Stimulated activated CD4-positive, alpha-beta T cell treated with anti-CD3 and anti-CD28 coated beads, Interleukin-15, amount 100 ng/mL, for 1 hour (primary cell): ENCODE results near the gene NOXO1.
A peak's percentile ranks its signal among the peaks of the same experiment; 100 is the strongest.

ENCODE experiments used
- DNase-seq, 2 donors: peaks; one replicate each; pipeline ENCODE4 v3.0.0-alpha.2; 2020; ENCODE audit warnings: low read depth in 1 of 2, low spot score in 1 of 2

The NOXO1 gene

DNA sequence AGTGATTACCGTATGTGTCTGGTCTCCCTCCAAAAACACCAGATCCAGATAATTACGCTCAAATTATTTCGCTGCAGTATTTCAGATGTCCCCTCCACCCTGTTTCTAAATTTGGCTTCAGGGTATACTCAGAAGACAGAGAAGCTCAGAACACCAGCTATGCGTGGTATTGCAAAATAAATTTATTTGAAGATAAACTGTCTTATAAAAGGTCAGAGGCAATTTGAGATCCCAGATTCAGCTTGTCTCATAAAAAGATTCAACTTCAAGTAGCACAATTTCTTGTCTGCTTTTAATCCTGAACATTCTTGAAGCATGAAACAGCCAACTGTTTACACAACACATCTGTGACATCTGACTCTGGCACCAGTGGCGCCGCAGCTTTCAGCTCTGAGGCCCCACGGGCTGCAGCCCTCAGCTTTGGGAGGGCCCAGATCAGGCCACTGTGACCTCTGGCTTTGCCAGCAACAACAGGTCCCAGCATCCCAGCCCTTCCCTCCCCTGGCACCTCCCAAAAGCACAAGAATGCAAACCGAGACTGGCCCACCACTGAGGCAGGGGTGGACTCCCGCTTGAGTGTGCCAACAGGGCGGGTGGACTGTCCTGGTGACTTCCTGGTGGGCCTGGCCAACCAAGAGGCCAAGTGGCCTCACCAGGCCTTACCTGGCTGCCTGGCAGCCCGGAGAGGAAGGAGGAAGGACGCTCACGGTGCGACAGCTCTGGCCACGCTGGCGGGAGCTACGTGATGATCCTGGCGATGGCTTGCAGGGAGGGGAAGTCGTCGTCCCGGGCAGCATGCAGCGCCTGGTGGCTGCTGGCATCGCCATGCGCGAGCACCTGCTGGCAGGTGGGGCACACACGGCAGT lies 16.5 kb upstream of the NOXO1 start:
- DNase-seq, result no peak

DNA sequence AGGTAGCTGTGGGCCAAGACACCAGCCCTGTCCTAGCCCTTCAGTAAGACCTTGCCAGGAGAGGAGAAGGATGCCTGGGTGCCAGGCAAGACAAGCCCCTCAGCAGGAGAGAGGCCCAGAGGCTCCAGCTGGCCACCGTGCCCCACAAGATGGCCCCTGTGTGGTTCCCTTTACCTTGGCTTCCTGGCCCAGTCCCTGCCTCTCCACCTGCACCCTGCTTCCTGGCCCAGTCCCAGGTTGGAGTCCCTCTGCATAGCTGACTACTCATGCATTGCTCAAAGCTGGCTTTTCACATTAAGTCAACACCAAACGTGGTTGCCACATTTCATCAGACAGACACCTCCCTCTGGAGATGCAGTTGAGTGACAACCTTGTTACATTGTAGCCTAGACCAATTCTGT lies 12.5 kb upstream of the NOXO1 start:
- no peak for DNase-seq

DNA sequence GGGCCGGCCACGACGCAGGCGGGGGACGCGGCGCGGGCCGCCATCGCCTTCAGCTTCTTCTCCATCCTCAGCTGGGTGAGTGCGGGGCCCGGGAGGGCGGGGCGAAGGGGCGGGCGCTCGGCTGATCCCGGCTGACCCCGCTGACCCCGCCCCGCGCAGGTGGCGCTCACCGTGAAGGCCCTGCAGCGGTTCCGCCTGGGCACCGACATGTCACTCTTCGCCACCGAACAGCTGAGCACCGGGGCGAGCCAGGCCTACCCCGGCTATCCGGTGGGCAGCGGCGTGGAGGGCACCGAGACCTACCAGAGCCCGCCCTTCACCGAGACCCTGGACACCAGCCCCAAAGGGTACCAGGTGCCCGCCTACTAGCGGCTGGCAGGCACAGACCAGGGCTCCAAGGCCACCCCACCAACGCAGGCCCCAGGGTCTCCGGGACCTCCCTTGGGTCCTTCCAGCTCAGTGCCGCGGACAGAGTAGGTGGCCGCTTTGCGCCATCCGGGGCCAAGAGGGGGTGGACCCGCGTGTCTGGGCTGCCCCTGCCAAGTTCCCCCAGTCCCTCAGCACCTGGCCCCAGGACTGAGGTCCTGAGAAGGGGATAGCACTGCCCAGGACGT lies 11.5 kb upstream of the NOXO1 start:
- DNase-seq, result no peak

DNA sequence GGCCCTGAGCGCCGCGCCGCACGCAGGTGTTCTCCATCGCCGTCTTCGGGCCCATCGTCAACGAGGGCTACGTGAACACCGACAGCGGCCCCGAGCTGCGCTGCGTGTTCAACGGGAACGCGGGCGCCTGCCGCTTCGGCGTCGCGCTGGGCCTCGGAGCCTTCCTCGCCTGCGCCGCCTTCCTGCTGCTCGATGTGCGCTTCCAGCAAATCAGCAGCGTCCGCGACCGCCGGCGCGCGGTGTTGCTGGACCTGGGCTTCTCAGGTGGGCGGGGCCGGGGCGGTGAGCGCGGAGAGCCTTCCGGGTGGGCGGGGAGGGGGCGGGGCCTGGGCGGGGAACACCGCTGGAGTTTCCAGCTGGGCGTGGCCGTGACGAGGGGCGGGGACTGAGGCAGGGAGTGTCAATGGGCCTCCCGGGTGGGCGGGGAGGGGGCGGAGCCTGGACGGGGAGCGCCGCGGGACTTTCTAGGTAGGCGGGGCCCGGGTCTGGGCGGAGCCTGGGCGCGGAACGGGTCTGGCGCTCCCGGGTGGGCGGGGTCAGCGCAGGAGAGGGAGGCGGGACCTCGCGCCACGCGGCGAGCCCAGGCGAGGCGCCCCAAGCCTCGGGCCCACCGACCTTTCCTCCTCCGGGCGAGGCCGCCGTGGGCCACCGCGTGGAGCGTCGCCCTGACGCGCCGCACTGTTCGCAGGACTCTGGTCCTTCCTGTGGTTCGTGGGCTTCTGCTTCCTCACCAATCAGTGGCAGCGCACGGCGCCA lies 10.9 kb upstream of the NOXO1 start:
- DNase-seq, result peak; percentile 97 to 99

DNA sequence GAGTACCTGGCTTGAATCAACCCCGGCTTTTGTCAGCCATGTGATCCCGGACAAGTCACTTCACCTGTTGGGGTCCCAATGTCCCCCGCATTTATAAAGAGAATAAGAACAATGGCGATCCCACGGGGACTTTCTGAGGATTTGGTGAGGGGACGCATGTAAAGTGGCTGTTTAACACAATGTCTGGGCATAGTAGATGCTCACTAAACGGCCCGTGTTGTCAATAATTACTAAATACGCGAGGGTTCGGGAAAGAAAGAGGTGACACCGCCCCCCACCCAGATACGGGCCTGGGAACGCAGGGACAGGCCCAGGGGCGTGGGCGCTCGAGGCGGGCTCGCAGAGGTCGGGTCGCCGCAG lies 10.3 kb upstream of the NOXO1 start:
- no peak for DNase-seq

DNA sequence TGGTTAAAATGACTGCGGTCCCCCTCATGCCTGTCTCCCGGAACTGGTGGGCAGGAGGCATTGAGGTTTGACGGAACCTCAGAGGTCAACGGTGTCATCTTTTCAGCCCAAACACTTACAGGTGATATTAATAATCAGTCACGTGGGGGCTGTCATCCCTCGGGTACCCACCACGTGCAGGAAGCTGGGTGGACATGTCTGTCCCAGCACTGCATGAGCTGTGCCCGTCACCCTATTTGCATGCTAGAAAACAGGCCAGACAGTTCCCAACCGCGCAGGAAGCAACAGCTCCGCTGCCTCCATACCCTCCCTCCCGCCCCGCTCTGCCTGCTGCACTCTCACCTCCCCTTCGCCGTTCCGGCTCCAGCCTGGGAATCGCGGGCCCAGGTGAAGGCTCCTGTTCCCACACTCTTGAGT lies 9.9 kb upstream of the NOXO1 start:
- DNase-seq, result peak in 1 of 2 donors; percentile 26

DNA sequence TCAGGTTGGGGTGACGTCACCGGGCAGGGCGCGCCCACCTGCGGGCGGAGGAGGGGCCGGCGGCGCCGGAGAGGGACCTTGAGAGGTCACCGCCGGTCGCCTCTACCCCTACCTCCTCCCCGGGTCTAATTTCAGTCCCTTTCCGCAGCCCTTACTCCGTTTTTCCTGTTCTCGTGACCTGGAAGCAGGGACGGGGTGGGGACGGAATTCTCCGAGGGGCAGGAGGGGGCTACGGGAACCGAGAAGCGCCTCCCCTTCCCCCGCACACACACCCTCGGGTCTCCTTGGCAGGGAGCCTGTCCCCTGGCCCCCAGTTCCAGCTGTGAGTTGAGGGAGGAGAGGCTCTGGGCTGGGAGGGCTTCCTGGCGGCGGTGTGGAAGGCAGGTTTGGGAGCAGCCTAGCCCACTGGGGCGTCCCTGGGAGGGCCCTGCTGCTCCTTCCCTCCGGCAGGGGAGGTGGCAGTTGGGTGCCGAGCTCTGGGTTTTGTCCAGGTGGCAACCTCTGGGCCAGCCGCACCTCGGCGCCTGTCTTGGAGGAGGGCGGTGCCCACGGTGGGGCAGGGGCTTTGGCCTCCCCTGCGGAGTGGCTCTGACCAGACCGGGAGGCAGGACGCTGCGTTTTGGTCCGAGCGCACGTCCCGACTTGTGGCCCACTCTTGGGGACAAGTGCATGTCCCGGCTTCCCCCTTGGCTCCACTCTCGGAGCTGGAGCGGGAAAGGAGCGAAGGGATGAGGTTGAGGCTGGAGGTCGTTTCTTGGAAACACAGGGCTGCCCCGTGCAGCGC lies 9.3 kb upstream of the NOXO1 start:
- no peak for DNase-seq

DNA sequence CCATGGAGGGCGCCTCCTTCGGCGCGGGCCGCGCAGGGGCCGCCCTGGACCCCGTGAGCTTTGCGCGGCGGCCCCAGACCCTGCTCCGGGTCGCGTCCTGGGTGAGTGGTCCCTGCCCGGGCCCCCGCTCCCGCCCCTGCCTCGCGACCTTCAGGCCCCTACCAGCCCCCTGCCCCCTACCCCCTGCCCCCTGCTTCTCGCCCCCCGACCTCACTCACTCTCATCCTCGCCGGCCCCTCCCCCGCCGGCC lies 8.8 kb upstream of the NOXO1 start:
- no peak for DNase-seq

DNA sequence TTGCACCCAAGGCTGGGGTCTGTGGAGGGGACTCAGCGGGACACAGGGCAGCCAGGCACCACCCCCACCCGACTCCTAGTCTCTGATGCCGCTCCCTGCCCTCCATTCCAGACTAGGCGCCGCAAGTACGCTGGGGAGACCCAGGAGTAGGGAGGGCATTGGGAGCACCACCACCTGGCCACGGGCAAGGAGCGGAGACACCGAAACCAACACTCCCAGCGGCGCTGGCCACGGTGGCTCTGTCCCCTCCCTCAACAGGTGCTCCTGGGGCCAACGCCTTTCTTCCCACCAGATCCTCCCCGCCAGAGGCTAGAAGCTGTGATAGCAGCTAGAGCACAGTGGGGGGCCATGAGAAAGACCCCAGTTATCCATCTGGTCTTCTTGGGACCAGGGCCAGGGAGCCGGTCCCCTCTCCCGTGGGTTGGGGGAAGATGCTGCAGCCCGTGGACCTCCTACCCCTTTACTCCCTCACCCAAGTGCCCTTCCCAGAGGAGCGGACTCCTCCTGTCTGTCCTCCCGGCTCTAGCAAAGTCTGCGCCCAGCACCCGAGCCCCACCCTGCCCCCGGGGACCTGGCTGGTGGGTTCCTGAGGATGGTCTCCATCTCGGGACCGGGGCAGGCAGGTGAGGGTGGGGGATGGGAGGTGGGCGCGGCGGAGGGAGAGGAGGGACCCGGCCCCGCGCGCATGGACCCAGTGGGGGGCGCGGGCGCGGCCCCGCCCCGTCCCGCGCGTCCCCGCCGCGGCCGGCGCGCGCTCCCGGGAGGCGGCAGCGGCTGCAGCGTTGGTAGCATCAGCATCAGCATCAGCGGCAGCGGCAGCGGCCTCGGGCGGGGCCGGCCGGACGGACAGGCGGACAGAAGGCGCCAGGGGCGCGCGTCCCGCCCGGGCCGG lies 8.2 kb upstream of the NOXO1 start, which contains the start of gene SYNGR3:
Gene SYNGR3 (plus strand): TSS at position 762 of the 892 bp plus-strand sequence. CDS start 133 bp downstream, outside the sequence.
- DNase-seq, result no peak

DNA sequence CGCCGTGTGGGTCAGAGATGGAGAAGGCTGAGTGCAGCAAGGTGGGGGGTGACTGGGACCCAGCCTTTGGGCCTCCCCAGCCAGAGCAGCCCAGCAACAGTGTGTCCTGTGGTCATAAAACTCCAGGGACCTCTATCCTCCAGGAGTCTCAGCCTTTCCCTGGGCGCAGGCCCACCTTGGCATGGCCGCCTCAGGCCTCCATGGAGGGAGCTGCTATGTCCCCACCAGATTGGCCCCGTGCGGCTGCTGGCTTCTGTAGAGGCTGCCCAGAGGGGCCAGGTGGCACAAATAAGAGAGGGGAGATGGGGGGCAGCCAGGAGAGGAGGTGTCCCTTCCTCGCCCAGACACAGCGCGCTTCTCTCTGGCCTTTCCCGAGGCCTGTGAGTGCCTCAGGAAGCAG lies 5.9 kb upstream of the NOXO1 start:
- no peak for DNase-seq

DNA sequence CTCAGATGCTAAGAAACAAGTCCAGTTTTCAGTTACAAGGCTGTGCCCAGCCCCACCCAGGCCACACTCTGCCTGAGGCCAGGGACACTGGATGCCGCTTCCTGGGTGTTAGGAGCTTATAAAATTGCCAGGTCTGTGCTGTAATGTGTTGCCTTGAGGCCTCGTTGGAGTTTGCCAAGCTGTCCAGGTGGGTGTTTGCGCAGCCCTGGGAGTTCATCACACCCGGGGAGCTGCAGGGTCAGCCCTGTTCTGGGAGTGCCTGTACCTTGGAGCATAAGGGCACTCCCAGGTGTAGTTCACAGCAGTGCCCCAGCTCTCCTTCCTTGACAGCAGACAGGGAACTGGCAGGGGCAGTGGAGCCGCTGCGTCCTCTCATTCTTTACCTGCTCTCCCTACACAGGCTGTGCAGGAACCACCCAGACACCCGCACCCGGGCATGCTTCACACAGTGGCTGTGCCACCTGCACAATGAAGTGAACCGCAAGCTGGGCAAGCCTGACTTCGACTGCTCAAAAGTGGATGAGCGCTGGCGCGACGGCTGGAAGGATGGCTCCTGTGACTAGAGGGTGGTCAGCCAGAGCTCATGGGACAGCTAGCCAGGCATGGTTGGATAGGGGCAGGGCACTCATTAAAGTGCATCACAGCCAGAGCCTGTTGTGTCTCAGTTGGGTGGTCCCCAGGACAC lies 4.3 kb upstream of the NOXO1 start:
- no peak for DNase-seq

DNA sequence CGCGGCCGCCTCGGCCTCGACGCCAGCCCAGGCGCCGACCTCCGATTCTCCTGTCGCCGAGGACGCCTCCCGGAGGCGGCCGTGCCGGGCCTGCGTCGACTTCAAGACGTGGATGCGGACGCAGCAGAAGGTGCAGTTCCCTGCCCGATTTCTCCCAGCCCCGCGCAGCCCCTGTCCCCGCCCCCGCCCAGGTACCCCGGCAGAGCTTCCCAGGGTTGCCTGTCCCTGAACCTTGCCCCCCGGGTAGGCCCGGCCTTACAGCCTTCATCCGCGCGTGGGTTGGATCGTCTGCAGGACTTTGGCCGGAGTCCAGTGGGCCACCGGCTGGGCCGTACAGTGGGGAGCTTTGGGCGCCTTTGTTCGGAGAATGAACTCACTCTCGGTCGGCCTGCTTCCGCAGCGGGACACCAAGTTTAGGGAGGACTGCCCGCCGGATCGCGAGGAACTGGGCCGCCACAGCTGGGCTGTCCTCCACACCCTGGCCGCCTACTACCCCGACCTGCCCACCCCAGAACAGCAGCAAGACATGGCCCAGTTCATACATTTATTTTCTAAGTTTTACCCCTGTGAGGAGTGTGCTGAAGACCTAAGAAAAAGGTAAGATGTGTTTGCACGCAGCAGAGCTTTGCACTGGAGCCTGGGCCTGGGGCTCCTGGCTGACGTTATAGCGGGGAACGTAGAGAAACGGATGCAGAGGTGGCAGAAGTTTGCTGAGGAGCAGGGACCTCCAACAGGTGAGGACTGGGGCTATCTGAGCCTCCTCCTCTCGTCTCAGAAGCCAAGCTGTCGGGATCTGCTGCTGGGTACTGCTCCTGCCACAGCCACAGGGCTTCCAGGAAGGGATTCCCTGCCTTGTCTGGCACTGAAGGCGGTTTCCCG lies 3.3 kb upstream of the NOXO1 start:
- no peak for DNase-seq

DNA sequence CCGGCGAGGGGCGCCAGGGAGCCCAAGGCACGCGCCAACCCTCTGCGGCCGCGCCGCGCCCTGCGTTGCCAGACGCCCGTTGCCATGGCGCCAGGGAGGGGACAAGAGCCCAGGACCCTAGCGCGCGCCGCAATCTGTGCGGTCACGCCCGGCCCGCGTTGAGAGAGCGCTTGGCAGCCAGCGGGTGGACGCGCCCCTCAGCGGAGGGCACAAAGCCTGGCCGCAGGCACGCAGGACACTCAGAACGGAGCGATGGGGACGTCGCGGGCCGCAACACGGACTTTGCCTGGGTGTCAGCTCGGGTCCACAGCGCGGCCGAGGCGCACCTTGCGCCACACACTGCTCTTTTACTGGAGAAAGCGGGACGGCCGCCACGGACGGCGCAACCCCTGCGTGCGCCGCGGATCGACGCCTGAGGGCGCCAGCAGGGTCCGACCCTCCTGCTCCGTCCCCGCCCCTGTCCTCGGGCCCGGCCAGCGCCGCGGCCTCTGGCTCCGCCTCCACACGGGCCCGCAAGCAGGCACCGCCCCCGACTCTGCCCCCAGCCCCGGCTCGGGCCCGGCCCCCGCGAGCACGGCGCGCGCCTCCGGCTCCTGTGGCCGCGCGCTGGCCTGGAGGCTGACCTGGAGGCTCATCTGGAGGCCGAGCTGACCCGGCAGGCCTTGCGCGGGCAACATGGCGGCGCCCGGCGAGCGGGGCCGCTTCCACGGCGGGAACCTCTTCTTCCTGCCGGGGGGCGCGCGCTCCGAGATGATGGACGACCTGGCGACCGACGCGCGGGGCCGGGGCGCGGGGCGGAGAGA lies 2.5 kb upstream of the NOXO1 start, which contains the start of gene GFER:
Gene GFER (plus strand): TSS at position 650 of the 803 bp plus-strand sequence. CDS start 26 bp downstream, at position 676.
- peak in 1 of 2 donors; percentile 42 for DNase-seq

DNA sequence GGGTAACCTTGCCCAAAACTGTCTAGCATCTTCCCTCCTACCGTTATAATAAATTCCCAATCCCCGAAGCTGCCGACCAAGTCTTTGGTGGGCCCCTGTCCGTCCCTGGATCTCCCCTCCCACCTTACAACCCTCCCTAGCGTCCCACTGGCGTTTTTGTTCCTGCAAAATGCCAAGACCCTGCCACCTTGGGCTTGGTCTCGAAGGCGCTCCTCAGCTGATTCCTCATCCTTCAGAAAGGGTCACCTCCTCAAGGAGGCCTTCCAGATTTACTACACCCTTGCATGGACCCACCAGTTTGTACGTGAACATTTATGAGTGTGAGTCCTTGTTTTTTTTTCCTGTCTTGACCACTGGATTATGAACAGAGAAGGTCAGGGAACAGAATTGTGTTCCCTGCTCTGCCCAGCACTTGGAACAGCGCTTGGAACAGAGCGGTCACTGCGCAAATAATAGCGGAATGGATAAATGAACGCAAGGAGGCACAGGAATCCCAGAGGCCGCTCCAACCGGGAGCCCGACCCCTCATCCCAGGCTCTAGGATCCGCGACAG lies 1.8 kb upstream of the NOXO1 start:
- DNase-seq, result no peak

DNA sequence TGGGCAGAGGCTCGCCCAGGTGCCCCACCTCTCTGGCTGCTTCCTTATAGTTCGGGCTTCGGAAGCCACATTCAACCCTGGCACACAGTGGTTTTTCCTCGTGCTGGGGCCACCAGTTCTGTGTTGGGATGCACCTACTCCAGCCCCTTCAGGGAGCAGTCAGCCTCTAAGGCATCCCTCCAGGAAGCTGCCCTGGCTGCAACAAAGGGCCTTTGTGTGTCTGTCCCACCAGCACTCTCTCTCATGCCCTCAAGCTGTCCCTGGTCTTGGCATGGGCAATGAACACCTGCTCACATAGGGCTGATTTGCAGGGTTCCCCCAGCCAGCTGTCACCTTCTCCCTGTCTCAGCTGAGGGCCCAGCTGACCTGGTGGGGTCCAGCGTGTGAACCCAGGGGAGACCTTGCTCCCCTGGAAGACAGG lies 754 bp upstream of the NOXO1 start:
- no peak for DNase-seq

DNA sequence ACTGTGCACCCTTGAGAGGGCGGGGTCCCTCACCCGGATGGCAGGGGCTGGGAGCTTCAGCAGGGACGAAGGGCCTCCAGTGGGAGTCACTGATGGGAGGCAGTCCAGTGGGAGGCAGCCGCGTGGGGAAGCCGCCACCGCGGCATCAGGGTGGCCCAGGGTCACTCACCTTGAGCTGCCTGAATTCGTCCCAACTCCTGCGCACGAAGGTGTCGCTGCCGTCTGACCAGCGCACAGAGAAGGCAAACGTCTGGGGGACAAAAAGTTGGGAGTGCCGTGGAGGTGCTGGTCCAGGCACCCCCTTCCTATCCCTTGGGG lies 540 bp downstream of the NOXO1 start:
- DNase-seq, result no peak

DNA sequence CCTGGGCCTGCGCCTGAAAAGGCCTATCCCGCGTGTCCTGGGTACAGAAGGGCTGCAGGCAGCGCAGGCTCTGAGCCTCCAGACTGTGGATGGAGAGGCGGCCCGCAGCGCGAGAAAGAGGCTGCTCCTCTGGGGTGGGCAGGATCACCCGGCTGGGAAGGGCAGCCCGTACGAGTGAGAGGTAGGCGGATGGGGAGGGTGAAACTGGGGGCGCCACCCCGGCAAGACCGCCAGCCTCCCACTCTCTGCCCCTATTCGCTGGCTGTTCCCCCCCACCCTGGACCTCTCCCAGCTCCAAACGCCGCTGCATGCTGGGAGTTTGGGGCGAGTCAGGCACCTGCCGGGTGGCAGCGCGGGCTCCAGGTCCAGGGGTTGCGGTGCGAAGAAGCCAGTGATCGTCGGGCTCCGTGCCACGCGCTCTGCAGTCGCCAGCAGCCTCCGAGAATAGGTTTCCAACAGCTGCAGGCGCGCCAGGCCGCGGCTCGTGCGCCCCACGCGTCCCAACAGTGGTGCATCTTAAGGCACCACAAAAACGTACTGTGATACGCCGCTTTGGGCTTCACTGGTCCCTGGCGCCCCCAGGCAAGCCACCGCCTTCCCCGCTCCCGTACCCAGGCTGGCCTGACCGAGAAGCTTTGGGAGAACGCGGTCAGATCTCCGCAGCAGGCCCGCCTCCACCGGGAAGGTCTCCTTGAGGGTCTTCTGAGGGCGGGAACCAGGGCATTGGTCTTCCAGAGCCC lies 1.1 kb downstream of the NOXO1 start:
- DNase-seq, result no peak
